ENCODE measurements around the gene ABLIM3.

The ABLIM3 gene

DNA sequence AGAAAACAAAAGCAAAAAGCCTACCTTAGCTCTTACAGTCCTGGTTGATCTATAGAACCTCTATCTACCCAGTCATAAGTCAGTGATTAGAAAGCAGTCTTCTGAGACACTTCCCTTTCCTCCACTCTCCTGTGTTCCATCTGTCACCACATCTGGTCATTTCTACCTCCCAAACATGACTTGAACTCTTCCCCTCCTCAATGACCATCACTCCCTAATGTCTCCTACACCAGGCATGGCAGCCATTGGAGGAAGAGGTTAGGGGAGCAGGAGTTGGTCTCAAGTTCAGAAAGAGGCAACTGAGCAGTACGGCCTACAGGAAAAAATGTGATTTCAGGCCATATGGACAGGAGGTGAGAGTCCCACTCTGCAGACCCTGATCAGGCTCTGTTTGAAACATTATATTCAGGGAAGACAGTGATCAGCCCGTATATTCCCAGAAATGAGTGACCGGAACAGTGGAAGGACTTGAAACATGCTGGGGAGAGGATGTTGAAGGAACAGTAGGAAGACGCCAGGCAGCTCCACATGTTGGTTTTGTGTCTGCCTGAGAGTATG is 12.0 kb downstream of the ABLIM3 start:
- H3K4me3 ChIP-seq (ENCODE audit: insufficient read depth in 1 of 2, low read depth in 1 of 2, low read length in 2 of 2), result no peak overlapping the region
- no peak overlapping the region for H3K23ac ChIP-seq (ENCODE audit: low read length in 2 of 2)
- no peak overlapping the region for H3K14ac ChIP-seq (ENCODE audit: low read length in 2 of 2)
- H3K36me3 ChIP-seq (ENCODE audit: control insufficient read depth in 1 of 2, insufficient read depth in 2 of 2, low read depth in 1 of 2, low read length in 2 of 2), result no peaks in the 10 kb centered on the region
- DNase-seq, result no peak
- H3K4ac ChIP-seq (ENCODE audit: low read depth in 1 of 2, low read length in 2 of 2), result peak overlapping the region; percentile 9 to 31
- H2BK15ac ChIP-seq (ENCODE audit: low read depth, poor library complexity, severe bottlenecking), result no peak overlapping the region
- H3K79me1 ChIP-seq (replicated peaks; ENCODE audit: low read length, poor library complexity, severe bottlenecking), result peaks cover 14% of the 10 kb centered on the region
- peaks cover 14% of the 10 kb centered on the region for H3K4me1 ChIP-seq (ENCODE audit: control insufficient read depth, insufficient read depth, low read depth, low read length)
- H2AFZ ChIP-seq (ENCODE audit: low read depth, low read length), result no peak overlapping the region
- peak overlapping the region; percentile 31 for H3K27ac ChIP-seq (ENCODE audit: low read length, poor library complexity, severe bottlenecking)
- peak overlapping the region; percentile 23 for H4K91ac ChIP-seq (ENCODE audit: low read length)
- H2AK5ac ChIP-seq (ENCODE audit: low read length, severe bottlenecking), result peak overlapping the region; percentile 65
- H3K9me3 ChIP-seq (ENCODE audit: control insufficient read depth, low read length), result no peaks in the 10 kb centered on the region
- WGBS, result 98% methylated on average over 4 of the region's 4 CpGs
- H3K27me3 ChIP-seq (ENCODE audit: control insufficient read depth in 1 of 2, insufficient read depth in 1 of 2, low read length in 2 of 2), result no peaks in the 10 kb centered on the region
- peak overlapping the region; percentile 49 for H3K9ac ChIP-seq (ENCODE audit: low read length)
- H2BK12ac ChIP-seq (ENCODE audit: low read length in 2 of 2), result peak overlapping the region in 1 of 2 experiments; percentile 65
- peak overlapping the region; percentile 2 for H2BK5ac ChIP-seq (ENCODE audit: low read depth, low read length, poor library complexity, severe bottlenecking)
- H3K4me2 ChIP-seq (ENCODE audit: low read length, poor library complexity, severe bottlenecking), result no peak overlapping the region
- peak overlapping the region; percentile 64 to 76 for H3K18ac ChIP-seq (ENCODE audit: low read depth in 1 of 2, low read length in 2 of 2)
- peak overlapping the region; percentile 4 for H2BK120ac ChIP-seq (ENCODE audit: low read depth, low read length)
- H4K8ac ChIP-seq (ENCODE audit: low read length), result peak overlapping the region; percentile 59

DNA sequence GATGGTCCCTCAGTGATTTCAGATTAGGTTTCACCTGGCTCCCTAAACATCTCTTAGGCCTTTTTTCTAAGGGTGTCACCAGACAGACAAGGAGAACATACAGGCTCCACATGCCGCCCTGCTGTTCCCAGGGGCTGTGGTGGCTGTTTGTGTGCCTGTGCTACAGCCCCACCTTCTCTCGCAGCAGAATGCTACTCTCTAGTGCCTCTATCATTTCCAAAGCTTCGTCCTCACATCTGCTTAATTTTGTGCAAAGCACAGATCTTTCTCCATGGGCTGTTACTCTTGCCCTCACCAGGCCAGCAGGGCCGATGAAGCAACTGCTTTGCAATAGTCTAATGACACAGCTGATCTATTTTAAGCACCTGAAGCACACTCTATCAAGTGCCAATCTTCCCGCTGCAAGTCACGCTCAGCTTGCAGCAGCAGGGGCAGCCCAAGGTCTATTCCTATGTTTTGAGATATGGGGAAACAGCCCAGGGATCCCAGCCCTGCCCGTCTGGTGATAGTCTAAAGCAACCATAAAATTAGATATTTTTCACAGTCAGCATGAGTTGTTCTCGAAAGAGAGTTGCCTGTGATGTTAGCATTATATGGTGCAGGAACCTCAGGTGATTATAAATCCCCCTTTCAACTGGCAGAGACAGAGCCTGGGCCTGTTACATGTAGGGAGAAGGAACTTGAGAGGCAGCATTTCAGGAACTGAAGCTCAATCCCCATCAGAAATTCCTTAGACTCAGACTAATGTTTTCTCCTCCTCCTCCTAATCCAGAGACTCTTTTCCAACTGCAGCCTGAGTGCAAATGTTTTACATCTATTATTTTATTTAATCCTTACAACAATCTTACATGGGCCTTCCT is 12.7 kb downstream of the ABLIM3 start:
- Histone ChIP-seq H3K23ac (ENCODE audit: low read length in 2 of 2) (no peak overlapping the region), H2BK5ac (ENCODE audit: low read depth, low read length, poor library complexity, severe bottlenecking) (peak overlapping the region; percentile 2), H2AK5ac (ENCODE audit: low read length, severe bottlenecking) (peak overlapping the region; percentile 65), H3K27ac (ENCODE audit: low read length, poor library complexity, severe bottlenecking) (peak overlapping the region; percentile 31), H3K4me2 (ENCODE audit: low read length, poor library complexity, severe bottlenecking) (no peak overlapping the region), H4K91ac (ENCODE audit: low read length) (peak overlapping the region; percentile 14), H3K4me1 (ENCODE audit: control insufficient read depth, insufficient read depth, low read depth, low read length) (peaks cover 14% of the 10 kb centered on the region), H3K27me3 (ENCODE audit: control insufficient read depth in 1 of 2, insufficient read depth in 1 of 2, low read length in 2 of 2) (no peaks in the 10 kb centered on the region), H4K8ac (ENCODE audit: low read length) (peak overlapping the region; percentile 4), H3K4me3 (ENCODE audit: insufficient read depth in 1 of 2, low read depth in 1 of 2, low read length in 2 of 2) (no peak overlapping the region), H3K79me1 (replicated peaks; ENCODE audit: low read length, poor library complexity, severe bottlenecking) (peaks cover 12% of the 10 kb centered on the region), H2BK15ac (ENCODE audit: low read depth, poor library complexity, severe bottlenecking) (no peak overlapping the region), H2BK120ac (ENCODE audit: low read depth, low read length) (peak overlapping the region; percentile 39), H3K18ac (ENCODE audit: low read depth in 1 of 2, low read length in 2 of 2) (peak overlapping the region in 1 of 2 experiments; percentile 64), H3K9ac (ENCODE audit: low read length) (peak overlapping the region; percentile 49), H2BK12ac (ENCODE audit: low read length in 2 of 2) (peak overlapping the region; percentile 34 to 65), H3K9me3 (ENCODE audit: control insufficient read depth, low read length) (no peaks in the 10 kb centered on the region), H2AFZ (ENCODE audit: low read depth, low read length) (no peak overlapping the region), H3K14ac (ENCODE audit: low read length in 2 of 2) (no peak overlapping the region), H3K4ac (ENCODE audit: low read depth in 1 of 2, low read length in 2 of 2) (peak overlapping the region; percentile 17 to 31), H3K36me3 (ENCODE audit: control insufficient read depth in 1 of 2, insufficient read depth in 2 of 2, low read depth in 1 of 2, low read length in 2 of 2) (no peaks in the 10 kb centered on the region)
- DNase-seq, result peak; percentile 92
- 84% methylated on average over 7 of the region's 8 CpGs for WGBS

DNA sequence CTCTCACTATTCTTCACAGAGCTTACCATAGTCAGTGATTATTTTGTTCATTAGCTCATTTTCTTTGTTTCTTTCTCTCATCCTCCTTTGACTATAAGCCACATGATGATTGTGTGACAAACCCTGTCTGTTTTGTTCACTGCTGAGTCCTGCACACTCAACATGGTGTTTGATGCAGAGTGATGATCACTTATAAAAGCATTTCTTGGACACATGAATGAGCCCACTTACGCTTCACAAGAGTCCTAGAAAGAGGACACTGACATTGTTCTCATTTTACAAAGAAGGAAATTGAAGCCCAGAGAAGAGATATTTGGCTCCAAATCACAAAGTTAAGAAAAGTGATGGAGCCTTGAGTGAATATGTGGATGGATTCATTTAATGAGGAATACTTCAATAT is 13.4 kb downstream of the ABLIM3 start:
- H3K27ac ChIP-seq (ENCODE audit: low read length, poor library complexity, severe bottlenecking), result peak overlapping the region; percentile 31
- no peaks in the 10 kb centered on the region for H3K36me3 ChIP-seq (ENCODE audit: control insufficient read depth in 1 of 2, insufficient read depth in 2 of 2, low read depth in 1 of 2, low read length in 2 of 2)
- no peak overlapping the region for H3K4ac ChIP-seq (ENCODE audit: low read depth in 1 of 2, low read length in 2 of 2)
- WGBS, result no CpG with 5 or more reads among the region's 1 CpG
- peaks cover 14% of the 10 kb centered on the region for H3K4me1 ChIP-seq (ENCODE audit: control insufficient read depth, insufficient read depth, low read depth, low read length)
- H3K18ac ChIP-seq (ENCODE audit: low read depth in 1 of 2, low read length in 2 of 2), result no peak overlapping the region
- peaks cover 12% of the 10 kb centered on the region for H3K79me1 ChIP-seq (replicated peaks; ENCODE audit: low read length, poor library complexity, severe bottlenecking)
- no peak overlapping the region for H4K91ac ChIP-seq (ENCODE audit: low read length)
- H3K4me3 ChIP-seq (ENCODE audit: insufficient read depth in 1 of 2, low read depth in 1 of 2, low read length in 2 of 2), result no peak overlapping the region
- no peak overlapping the region for H2BK15ac ChIP-seq (ENCODE audit: low read depth, poor library complexity, severe bottlenecking)
- no peaks in the 10 kb centered on the region for H3K27me3 ChIP-seq (ENCODE audit: control insufficient read depth in 1 of 2, insufficient read depth in 1 of 2, low read length in 2 of 2)
- no peak overlapping the region for H3K14ac ChIP-seq (ENCODE audit: low read length in 2 of 2)
- H2AFZ ChIP-seq (ENCODE audit: low read depth, low read length), result no peak overlapping the region
- no peak for DNase-seq
- no peak overlapping the region for H3K4me2 ChIP-seq (ENCODE audit: low read length, poor library complexity, severe bottlenecking)
- no peak overlapping the region for H3K23ac ChIP-seq (ENCODE audit: low read length in 2 of 2)
- H2BK5ac ChIP-seq (ENCODE audit: low read depth, low read length, poor library complexity, severe bottlenecking), result no peak overlapping the region
- no peak overlapping the region for H4K8ac ChIP-seq (ENCODE audit: low read length)
- H3K9me3 ChIP-seq (ENCODE audit: control insufficient read depth, low read length), result no peaks in the 10 kb centered on the region
- no peak overlapping the region for H2BK120ac ChIP-seq (ENCODE audit: low read depth, low read length)
- no peak overlapping the region for H2BK12ac ChIP-seq (ENCODE audit: low read length in 2 of 2)
- peak overlapping the region; percentile 49 for H3K9ac ChIP-seq (ENCODE audit: low read length)
- H2AK5ac ChIP-seq (ENCODE audit: low read length, severe bottlenecking), result no peak overlapping the region

DNA sequence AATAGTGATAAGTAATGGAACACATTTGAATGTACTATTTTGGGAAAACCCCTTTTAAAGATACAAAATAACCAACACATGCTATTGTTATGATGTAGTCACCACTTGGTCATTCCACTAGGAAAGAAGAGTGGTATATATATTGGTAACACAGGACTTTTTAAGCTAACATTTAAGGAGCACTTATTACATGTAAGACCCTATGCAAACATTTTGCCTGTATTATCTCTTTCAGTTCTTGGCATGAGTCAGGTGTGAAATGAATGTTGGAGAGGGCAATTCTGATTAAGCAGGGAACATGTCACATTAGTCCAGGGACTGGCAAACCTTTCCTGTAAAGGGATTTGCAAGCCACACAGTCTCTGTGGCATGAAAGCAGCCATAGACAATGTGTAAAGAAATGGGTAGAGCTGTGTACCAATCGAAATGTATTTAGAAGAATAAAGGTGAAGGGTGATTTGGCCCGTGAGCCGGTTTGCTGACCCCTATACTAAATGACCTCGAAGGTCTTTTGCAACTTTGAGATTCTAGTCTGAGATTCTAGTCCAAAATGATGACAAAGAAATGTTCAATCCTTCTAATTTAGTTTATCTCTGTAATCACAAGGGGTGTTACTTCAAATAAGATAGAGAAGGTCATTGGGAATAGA is 15.3 kb downstream of the ABLIM3 start:
- H3K27ac ChIP-seq (ENCODE audit: low read length, poor library complexity, severe bottlenecking), result no peak overlapping the region
- H4K8ac ChIP-seq (ENCODE audit: low read length), result no peak overlapping the region
- H3K14ac ChIP-seq (ENCODE audit: low read length in 2 of 2), result no peak overlapping the region
- no peak overlapping the region for H3K18ac ChIP-seq (ENCODE audit: low read depth in 1 of 2, low read length in 2 of 2)
- no peaks in the 10 kb centered on the region for H3K9me3 ChIP-seq (ENCODE audit: control insufficient read depth, low read length)
- no peak overlapping the region for H3K9ac ChIP-seq (ENCODE audit: low read length)
- no peak overlapping the region for H2BK15ac ChIP-seq (ENCODE audit: low read depth, poor library complexity, severe bottlenecking)
- no peak overlapping the region for H2BK120ac ChIP-seq (ENCODE audit: low read depth, low read length)
- peaks cover 13% of the 10 kb centered on the region for H3K79me1 ChIP-seq (replicated peaks; ENCODE audit: low read length, poor library complexity, severe bottlenecking)
- no peaks in the 10 kb centered on the region for H3K36me3 ChIP-seq (ENCODE audit: control insufficient read depth in 1 of 2, insufficient read depth in 2 of 2, low read depth in 1 of 2, low read length in 2 of 2)
- peaks cover 16% of the 10 kb centered on the region for H3K4me1 ChIP-seq (ENCODE audit: control insufficient read depth, insufficient read depth, low read depth, low read length)
- H2BK5ac ChIP-seq (ENCODE audit: low read depth, low read length, poor library complexity, severe bottlenecking), result no peak overlapping the region
- DNase-seq, result no peak
- H4K91ac ChIP-seq (ENCODE audit: low read length), result no peak overlapping the region
- H3K4me2 ChIP-seq (ENCODE audit: low read length, poor library complexity, severe bottlenecking), result no peak overlapping the region
- no peak overlapping the region for H3K23ac ChIP-seq (ENCODE audit: low read length in 2 of 2)
- H3K27me3 ChIP-seq (ENCODE audit: control insufficient read depth in 1 of 2, insufficient read depth in 1 of 2, low read length in 2 of 2), result no peaks in the 10 kb centered on the region
- H3K4me3 ChIP-seq (ENCODE audit: insufficient read depth in 1 of 2, low read depth in 1 of 2, low read length in 2 of 2), result no peak overlapping the region
- no peak overlapping the region for H3K4ac ChIP-seq (ENCODE audit: low read depth in 1 of 2, low read length in 2 of 2)
- no peak overlapping the region for H2BK12ac ChIP-seq (ENCODE audit: low read length in 2 of 2)
- H2AK5ac ChIP-seq (ENCODE audit: low read length, severe bottlenecking), result no peak overlapping the region
- 99% methylated on average over 4 of the region's 4 CpGs for WGBS
- H2AFZ ChIP-seq (ENCODE audit: low read depth, low read length), result no peak overlapping the region

All from mesenchymal stem cell (in vitro differentiated cells and primary cell).